Cerebellar cortex (tissue), 1 donor: ENCODE results near the gene RGS9.
A peak's percentile ranks its signal among the peaks of the same experiment; 100 is the strongest.
"Not testable (repeated sequence)": the region's sequence is repeated elsewhere in the genome, so short reads cannot be mapped to it uniquely, and the experiment has no call there.

Source experiments
- DNase-seq: peaks from one replicate; pipeline ENCODE4 v3.0.0-alpha.2; 2015; ENCODE audit warnings: low spot score

The RGS9 gene

DNA sequence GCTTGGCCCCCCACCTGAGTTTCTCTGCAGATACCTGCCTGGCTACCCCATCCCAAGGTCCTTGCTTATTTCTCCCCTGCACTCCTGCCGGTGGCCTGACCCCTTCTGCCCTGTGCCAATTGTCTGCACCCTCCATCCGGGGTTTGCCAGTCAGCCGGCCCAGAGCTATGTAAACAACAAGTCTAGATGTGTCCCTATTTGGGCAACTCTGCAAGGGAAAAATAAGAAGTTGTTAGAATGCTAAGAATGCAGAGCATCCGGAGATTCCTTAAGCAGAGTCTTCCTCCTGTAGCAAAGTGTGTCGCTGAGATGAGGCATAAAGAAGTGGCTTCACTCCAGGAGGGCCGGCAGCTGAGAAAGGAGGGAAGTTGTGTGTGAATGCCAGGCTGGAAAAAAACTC, 46.6 kb downstream of the RGS9 start:
- no peak for DNase-seq

- DNase-seq: no peak
These were observed 47.2 kb downstream of the RGS9 start for GRCh38 chr17:65184235-65184959.

- DNase-seq: no peak
These were observed 47.9 kb downstream of the RGS9 start for GRCh38 chr17:65185062-65185461.

GRCh38 chr17:65185668-65186382, 48.7 kb downstream of the RGS9 start:
- DNase-seq: no peak

DNA sequence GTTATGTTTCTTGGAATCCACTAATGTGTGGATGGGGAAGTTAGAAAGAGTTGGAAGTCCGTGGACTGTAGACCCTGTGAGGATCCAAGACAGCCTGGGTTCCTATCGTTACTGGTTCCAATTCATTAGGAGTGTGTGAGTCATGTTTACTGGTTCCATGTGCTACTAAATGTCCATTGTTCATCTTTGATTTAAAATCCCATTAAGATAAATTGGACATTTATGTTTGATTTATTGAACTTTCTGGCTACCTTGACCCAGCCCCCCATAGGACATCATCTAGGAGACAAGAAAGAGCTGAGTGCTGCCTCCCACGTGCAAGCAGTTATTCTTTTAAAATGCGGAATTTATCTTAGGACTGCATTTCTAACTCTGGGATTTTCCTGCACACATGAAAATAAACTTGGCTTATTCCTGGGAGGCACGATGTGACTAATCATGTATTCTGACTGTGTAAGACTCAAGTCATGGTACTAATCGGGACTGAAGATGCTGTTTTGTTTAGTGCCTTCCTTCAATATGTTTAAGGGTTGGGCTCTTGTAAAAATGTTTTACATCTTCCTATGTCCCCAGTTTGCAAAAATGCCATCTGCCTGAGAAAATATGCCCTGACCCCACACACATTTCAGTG, 53.4 kb downstream of the RGS9 start:
- no peak for DNase-seq

DNA sequence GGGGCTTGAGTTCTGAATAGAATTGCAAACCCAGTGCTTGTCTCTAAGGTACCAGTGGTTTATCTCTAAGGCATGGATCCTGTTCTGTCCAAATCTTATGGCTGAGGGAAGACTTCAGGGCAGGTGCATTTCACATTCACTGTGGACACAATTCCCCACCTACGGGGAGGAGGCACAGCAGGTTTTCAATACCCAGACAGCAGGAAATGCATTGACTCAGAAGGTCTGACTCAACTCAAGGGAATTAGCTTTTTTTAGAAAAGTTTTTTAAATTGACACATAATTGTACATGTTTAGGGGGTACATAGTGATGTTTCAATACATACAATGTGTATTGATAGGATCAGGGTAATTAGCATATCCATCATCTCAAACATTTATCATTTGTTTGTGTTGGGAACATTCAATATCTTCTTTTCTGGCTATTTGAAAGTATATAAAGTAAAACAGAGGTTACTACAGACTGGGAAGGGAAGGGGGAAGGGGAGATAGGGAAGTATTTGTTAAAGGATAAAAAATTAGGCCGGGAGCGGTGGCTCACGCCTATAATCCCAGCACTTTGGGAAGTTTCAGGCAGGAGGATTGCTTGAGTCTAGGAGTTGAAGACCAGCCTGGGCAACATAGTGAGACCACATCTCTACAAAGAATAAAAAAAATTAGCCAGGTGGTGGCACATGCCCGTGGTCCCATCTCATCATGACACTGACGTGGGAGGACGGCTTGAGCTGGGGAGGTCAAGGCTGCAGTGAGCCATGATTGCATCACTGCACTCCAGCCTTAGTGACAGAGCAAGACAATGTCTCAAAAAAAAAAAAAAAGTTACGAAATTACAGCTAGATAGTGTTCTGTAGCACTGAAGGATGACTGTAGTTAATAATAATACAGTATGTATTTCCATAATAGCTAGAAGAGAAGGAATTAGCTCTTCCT, 54.9 kb downstream of the RGS9 start:
- DNase-seq: no peak

DNA sequence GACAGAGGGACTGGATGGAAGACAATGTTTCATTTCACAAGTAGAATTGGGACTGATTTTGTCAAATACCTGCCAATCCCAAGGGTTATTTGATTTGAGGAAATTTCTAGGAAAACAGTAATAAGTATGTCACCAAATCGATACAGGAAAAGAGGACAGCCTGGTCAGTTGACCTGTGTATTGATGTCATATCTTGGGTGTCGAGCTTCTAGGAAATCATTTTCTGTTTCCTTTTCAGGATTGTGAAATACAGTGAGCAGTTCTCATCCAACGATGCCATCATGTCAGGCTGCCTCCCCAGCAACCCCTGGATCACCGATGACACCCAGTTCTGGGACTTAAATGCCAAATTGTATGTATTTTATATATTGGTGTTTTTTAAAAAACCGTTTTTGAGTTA, 56.1 kb downstream of the RGS9 start:
- DNase-seq: no peak

- no peak for DNase-seq
These were observed 56.6 kb downstream of the RGS9 start for GRCh38 chr17:65193716-65194293.

GRCh38 chr17:65194670-65195334, 57.6 kb downstream of the RGS9 start:
- DNase-seq: no peak

DNA sequence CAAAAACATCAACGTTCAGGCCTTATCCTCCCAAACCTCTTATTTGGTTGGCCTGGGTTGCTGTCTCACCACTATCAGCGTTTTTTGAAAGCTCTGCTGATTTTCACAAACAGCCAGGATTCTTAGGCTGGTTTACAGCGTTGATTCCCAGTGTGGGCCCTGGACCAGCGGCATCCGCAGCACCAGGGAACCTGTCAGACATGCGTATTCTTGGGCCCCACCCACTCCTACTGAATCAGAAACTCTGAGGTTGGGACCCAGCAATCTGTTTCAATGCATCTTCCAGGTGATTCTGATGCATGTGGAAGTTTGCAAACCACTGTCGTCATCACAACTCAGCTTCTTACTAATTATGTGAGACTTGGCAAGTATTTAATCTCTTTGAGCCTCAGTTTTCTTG, 58.5 kb downstream of the RGS9 start:
- DNase-seq: no peak

DNA sequence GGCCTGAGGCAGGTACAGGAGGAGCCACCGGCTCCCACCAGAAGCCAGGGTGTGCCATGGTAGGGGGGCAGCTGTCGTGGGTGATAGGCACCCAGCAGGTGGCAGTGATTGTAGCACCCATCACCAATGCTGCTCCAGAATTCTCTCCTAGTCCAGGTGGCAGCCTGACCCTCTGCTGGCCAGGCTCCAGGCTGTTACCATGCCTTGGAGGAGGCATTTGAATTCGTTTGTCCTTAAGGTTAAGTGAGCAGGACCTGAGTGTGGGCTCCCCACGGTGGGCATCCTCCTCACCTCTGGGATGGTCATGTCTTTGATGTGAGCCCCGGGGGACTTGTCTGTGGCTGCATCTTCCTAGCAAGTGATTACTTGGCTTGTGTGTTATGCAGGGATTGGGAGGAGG, 59.4 kb downstream of the RGS9 start:
- no peak for DNase-seq

GRCh38 chr17:65197201-65197600, 60.0 kb downstream of the RGS9 start:
- DNase-seq: no peak

DNA sequence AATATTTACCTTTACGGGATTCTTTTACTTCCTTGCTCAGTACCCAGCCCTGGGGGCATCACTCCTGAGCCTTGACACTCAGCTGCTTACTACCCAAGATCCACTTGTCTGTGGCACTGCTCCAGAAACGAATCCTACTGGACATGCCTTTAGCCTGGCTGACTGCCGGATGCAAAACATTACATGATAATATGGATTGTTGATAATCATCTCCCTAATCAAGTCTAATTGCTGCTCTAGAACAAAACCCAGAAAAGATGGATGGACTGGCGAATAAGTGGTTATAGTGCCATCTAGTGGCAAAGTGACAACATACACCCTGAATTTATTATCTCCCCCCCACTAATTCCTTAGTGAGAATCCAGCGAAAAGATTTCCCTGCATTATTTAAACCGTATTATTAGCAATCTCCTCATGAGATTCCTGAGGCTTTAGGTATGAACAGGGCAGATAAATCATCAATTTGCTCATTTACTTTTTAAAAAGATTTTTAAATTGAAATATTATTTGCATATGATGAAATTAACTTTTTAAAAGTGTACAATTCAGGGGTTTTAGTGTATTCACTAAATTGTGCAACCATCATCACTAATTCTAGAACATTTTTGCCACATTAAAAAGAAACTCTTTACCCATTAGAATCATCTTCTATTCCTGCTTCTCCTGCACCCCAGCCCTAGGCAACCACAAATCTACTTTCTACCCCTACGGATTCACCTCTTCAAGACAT, 61.6 kb downstream of the RGS9 start:
- DNase-seq: peak; percentile 81

GRCh38 chr17:65201331-65201730, 64.2 kb downstream of the RGS9 start:
- DNase-seq: no peak

- no peak for DNase-seq
These were observed 65.8 kb downstream of the RGS9 start for GRCh38 chr17:65202844-65203571.

DNA sequence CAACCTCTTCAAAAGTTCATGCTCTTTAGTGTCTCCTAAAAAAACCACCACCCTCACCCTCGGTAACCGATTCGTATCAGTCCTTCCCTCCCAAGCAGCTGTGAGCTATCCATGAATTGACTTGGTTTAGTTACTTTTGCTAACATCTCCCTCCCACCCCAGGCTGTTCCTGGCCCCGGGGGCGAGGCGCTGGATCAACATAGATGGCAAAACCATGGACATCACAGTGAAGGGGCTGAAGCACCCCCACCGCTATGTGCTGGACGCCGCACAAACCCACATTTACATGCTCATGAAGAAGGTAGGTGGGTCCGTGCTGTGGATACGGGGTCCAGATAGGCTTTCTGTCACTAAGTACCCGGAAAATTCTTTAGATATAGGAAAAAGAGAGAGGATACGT, 66.8 kb downstream of the RGS9 start:
- no peak for DNase-seq

GRCh38 chr17:65205655-65206054, 68.5 kb downstream of the RGS9 start:
- no peak for DNase-seq

DNA sequence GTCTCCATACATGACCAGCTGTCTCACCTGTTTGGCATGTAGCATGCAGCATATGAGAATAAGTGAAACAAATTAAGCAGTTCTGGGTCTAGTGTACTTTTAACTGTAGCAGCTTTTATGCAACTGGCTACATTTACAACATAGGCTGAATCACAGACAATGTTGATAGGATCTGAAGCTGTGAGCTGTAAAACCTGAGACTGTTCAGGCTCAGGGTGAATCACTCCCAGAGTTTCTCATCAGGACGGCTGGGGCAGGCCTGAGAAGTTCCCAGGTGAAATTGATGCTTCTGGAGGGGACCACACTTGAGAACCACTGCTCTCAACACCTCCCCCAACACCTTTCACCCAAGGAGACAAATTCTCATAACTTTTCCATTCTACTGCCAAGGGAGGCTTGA, 70.3 kb downstream of the RGS9 start:
- not testable (repeated sequence) for DNase-seq

- no peak for DNase-seq
These were observed 71.5 kb downstream of the RGS9 start for GRCh38 chr17:65208717-65209116.

DNA sequence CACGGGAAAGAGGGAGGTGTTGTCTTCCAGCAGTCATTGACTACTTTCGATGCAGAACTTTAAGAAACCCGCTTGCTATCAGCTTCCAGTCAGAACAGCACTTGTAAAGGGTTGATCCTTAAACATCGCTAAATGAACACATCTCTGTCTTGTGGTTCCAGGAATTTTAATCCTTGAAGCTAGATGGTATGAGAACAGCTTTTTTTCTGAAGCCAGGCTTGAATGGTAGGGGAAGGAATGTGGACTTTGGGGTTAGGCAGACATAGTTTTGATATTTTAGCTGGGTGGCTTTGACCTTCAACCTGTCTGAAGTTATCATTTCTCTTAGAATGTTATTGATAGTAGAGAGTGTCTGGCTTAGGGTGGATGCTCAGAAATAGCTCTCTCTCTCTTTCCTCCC, 81.1 kb downstream of the RGS9 start:
- no peak for DNase-seq
